GM19035 (cell line): ENCODE data around the gene CTRB2.
"Not testable (repeated sequence)": the region's sequence is repeated elsewhere in the genome, so short reads cannot be mapped to it uniquely, and the experiment has no call there.

ENCODE experiments used
- ATAC-seq: cut with Tn5 transposase; IDR thresholded peaks from one replicate; pipeline ENCODE4 v1.9.1; 2021; ENCODE audit not compliant: unreplicated experiment

Gene CTRB2

GRCh38 chr16:75242436-75243078, 35.6 kb upstream of the CTRB2 start:
- not testable (repeated sequence) for ATAC-seq

GRCh38 chr16:75241955-75242354, 35.0 kb upstream of the CTRB2 start:
- no peak for ATAC-seq

- ATAC-seq = no peak
These were observed 34.5 kb upstream of the CTRB2 start for GRCh38 chr16:75241412-75241811.

GRCh38 chr16:75240633-75241032, 33.7 kb upstream of the CTRB2 start:
- ATAC-seq = not testable (repeated sequence)

- ATAC-seq = no peak
These were observed 32.7 kb upstream of the CTRB2 start for GRCh38 chr16:75239542-75240122.

GRCh38 chr16:75238853-75239541, 32.0 kb upstream of the CTRB2 start:
- ATAC-seq = no peak

- no peak for ATAC-seq
These were observed 31.3 kb upstream of the CTRB2 start for GRCh38 chr16:75238132-75238852.

- ATAC-seq = no peak
These were observed 30.6 kb upstream of the CTRB2 start for GRCh38 chr16:75237398-75238131.

GRCh38 chr16:75236736-75237397, 29.9 kb upstream of the CTRB2 start:
- no peak for ATAC-seq

GRCh38 chr16:75236232-75236631, 29.3 kb upstream of the CTRB2 start:
- no peak for ATAC-seq

- ATAC-seq = no peak
These were observed 28.8 kb upstream of the CTRB2 start for GRCh38 chr16:75235721-75236193.

GRCh38 chr16:75234856-75235696, 28.1 kb upstream of the CTRB2 start:
- ATAC-seq = no peak

- ATAC-seq = no peak
These were observed 26.6 kb upstream of the CTRB2 start for GRCh38 chr16:75233611-75233938.

GRCh38 chr16:75231570-75231969, 24.6 kb upstream of the CTRB2 start:
- ATAC-seq = no peak

- ATAC-seq = no peak
These were observed 23.6 kb upstream of the CTRB2 start for GRCh38 chr16:75230471-75231110.

GRCh38 chr16:75229172-75230031, 22.4 kb upstream of the CTRB2 start:
- no peak for ATAC-seq

GRCh38 chr16:75228143-75228976, 21.4 kb upstream of the CTRB2 start:
- no peak for ATAC-seq
